ENCODE data around the gene QSOX1. TPM values are rescaled to one million over a fixed set of nuclear protein-coding genes. Genes with fewer than 3 reads are reported as not detected.
A peak's percentile ranks its signal among the peaks of the same experiment; 100 is the strongest.
"Not testable (repeated sequence)": the region's sequence is repeated elsewhere in the genome, so short reads cannot be mapped to it uniquely, and the experiment has no call there.

The QSOX1 gene, protein sequence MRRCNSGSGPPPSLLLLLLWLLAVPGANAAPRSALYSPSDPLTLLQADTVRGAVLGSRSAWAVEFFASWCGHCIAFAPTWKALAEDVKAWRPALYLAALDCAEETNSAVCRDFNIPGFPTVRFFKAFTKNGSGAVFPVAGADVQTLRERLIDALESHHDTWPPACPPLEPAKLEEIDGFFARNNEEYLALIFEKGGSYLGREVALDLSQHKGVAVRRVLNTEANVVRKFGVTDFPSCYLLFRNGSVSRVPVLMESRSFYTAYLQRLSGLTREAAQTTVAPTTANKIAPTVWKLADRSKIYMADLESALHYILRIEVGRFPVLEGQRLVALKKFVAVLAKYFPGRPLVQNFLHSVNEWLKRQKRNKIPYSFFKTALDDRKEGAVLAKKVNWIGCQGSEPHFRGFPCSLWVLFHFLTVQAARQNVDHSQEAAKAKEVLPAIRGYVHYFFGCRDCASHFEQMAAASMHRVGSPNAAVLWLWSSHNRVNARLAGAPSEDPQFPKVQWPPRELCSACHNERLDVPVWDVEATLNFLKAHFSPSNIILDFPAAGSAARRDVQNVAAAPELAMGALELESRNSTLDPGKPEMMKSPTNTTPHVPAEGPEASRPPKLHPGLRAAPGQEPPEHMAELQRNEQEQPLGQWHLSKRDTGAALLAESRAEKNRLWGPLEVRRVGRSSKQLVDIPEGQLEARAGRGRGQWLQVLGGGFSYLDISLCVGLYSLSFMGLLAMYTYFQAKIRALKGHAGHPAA
- 100 to 1,000 TPM; 226 to 328 TPM for total RNA-seq
- long read RNA-seq, full-length matches to known transcripts = 119 of 303 reads
- long read RNA-seq, partial matches to known transcripts = 152 of 303 reads
- long read RNA-seq, other reads (novel, unspliced or antisense) = 32 of 303 reads

GRCh38 chr1:180154325-180155181 is at the start of gene QSOX1:
Gene QSOX1 (plus strand): TSS chr1:180154869. CDS start chr1:180154908, 39 bp downstream.
- ATAC-seq = peak; percentile 94 to 95
- peak; percentile 92 for DNase-seq
- intact Hi-C loops (cut with DNase I) = no loop called here

DNA sequence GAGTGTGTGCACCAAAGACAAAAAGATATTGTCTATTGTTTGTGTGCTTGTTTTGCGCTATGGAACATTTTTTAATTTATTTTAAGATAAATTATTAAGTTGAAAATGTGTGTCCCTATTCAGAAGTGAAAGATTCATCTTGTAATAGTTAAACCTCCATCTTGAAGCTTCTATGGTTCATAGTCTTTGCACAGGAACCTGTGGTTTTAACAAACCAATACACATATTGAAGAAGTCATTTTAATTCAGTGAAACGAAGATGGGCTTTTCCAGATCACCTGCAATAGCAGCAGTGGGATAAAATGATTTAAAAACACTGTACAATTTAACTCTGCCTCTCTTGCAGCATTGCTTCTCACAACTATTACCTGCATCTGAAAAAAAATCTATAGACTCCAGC is 42.6 kb upstream of the QSOX1 start:
- intact Hi-C loops (cut with DNase I) = no loop called here
- DNase-seq (no peak), ATAC-seq (no peak)

GRCh38 chr1:180112984-180113647 is 41.6 kb upstream of the QSOX1 start:
- no peak for DNase-seq
- peak; percentile 37 to 53 for ATAC-seq
- intact Hi-C loops (cut with DNase I) = no loop called here

DNA sequence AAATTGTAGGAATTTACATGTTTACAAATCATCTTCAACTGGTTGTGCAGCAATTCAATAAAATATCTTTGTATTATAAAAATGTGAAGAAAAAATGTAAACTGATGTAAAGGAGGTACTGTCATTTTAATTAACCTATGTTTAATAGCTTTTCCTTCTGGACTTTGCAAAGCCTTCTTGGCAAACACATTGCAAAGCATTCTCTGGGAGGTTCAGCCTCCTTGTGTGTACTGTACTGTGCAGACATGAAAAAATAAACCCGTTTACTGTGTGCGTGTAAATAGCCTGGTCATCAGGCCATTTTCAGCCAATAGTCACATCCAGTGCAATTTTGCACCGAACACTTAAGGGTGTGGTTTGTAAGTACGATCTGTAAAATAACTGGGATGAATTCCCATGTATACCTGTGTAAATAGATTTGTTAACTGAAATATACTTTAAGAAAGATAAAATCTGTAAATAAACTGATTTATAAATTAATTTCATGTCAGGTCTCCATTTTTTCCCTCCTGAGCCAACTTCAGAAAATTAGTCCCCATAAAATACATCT is 40.2 kb upstream of the QSOX1 start:
- intact Hi-C loops (cut with DNase I) = no loop called here
- no peak for DNase-seq
- peak in 1 of 2 donors; percentile 25 for ATAC-seq

DNA sequence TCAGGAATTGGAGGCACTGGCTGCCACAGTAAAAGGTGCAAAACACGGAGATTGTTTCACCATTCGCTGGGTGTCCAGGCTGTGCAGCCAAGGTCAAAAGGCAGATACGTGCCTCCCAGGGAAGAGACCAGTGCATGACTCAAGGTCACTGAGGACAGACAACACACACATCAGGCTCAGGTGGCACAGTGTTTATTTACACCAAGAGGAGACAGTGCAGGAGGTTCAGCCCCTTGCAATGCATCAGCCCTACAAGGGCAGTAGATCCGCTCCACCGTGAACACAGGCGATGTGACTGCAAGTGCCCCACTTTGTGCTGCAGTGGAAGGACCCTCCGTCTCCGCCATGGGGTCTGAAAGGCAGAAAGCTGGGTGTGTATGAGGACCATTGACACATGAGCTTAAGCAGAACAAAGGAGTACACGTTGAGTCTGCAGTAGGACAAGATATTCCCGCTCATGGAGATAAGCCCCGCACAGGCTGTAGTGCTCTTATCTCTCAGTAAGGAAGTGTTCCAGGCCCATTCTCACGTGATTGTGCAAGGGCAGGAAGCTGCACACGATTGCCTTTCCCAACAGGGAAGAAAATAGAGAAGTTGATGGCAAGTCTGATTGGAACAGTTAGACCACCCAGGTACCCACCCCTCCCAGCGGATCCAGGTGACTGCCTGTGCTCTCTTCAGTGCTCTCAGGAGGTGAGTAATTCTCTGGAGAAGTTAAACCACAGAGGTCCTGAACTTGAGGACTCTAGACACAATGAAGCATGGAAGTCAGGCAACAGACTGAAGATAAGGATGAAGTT is 37.5 kb upstream of the QSOX1 start:
- intact Hi-C loops (cut with DNase I) = no loop called here
- ATAC-seq = peak; percentile 73 to 85
- DNase-seq = peak; percentile 58

- intact Hi-C loops (cut with DNase I) = no loop called here
- peak in 1 of 2 donors; percentile 68 for ATAC-seq
- peak; percentile 57 for DNase-seq
These were observed 36.9 kb upstream of the QSOX1 start for GRCh38 chr1:180117764-180118116.

DNA sequence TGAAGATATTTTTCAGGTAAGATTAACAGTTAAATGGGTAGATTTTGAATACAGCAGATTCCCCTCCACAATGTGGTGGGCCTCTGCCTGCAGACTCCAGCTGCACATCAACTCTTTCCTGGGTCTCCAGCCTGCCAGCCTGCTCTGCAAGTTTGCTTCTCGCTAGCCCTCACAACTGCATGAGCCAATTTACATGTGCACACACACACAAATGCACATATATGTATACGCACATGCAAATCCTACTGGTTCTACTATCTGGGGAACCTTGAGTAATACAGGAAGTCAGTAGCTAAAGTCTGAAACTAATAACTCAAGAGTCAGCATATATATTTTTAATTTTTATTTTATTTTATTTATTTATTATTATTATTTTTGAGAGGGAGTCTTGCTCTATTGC is 34.8 kb upstream of the QSOX1 start:
- no peak for ATAC-seq
- intact Hi-C loops (cut with DNase I) = no loop called here
- DNase-seq = no peak

- ATAC-seq = no peak
- intact Hi-C loops (cut with DNase I) = no loop called here
- DNase-seq = no peak
These were observed 31.2 kb upstream of the QSOX1 start for GRCh38 chr1:180123463-180123936.

GRCh38 chr1:180130651-180131050 is 24.0 kb upstream of the QSOX1 start:
- DNase-seq (no peak), ATAC-seq (no peak)
- intact Hi-C loops (cut with DNase I) = no loop called here

DNA sequence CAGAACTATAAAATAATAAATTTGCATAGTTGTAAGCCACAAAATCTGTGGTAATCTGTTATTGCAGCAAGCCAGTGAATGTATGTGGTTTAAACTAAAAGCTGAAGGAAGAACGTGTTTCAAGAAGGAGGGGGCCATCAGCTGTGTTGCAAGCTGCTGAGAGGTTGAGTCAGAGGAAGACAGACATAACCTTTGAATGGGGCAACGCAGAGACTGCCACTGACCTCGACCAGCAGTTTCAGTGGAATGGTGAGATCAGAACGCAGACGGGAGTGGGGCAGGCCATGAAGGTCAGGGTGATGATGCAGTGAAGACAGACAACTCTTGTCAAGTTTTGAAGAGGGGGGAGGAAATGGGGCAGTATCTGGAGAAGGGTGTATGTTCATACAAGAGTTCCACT is 23.2 kb upstream of the QSOX1 start:
- ATAC-seq (peak in 1 of 2 donors; percentile 36), DNase-seq (no peak)
- intact Hi-C loops (cut with DNase I) = no loop called here

- DNase-seq (no peak), ATAC-seq (no peak)
- intact Hi-C loops (cut with DNase I) = no loop called here
These were observed 21.5 kb upstream of the QSOX1 start for GRCh38 chr1:180133193-180133592.

- DNase-seq; intact Hi-C loops (cut with DNase I); ATAC-seq: not testable (repeated sequence)
These were observed 21.0 kb upstream of the QSOX1 start for GRCh38 chr1:180133688-180134087.

GRCh38 chr1:180135535-180135934 is 19.1 kb upstream of the QSOX1 start:
- intact Hi-C loops (cut with DNase I) = no loop called here
- no peak for ATAC-seq
- DNase-seq = no peak

DNA sequence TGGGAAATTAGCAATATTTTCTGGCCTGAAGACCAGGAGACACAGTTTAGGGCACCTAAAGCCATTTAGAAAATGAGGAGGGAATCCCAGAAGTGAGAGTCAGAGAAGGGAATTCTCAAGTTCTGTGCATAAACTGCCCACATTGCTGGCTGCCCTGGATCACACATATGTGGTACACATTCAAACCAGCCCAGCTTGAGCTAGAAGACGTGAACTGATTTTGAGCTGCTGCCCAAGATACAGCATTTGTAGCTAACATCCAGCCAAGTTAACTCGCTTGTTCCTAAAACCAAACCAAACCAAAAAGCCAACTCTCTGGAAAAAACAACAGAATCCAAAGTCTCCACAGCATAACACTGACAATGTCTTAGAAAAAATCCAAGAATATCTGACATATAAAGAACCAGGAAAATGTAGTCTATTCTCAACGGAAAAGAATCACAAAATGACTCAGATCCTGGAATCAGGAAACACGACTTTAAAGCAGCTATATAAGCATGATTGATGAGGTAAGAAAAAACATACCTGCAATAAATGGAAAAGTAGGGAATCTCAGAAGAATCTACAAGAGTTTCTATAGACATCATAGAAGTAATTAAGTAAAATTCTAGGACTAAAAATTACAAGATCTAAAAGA is 18.2 kb upstream of the QSOX1 start:
- DNase-seq = no peak
- ATAC-seq = no peak
- intact Hi-C loops (cut with DNase I) = no loop called here

DNA sequence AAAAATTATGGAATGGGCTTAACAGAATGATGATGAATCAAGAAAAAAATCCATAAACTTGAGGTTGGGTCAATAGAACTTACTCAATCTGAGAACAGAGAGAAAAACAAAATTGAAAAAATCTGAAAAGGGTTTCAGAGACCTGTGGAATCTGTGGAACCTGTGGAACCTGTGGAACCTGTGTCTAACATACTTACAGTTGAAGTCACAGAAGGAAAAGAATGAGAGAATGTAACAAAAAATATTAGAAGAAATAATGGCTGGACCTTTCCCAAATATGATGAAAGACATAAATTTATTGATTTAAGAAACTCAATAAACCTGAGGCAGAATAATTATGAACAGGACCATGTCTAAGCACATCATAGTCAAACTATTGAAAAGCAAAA is 17.7 kb upstream of the QSOX1 start:
- DNase-seq (no peak), ATAC-seq (no peak)
- intact Hi-C loops (cut with DNase I) = no loop called here

GRCh38 chr1:180137776-180138175 is 16.9 kb upstream of the QSOX1 start:
- DNase-seq (no peak), ATAC-seq (no peak)
- intact Hi-C loops (cut with DNase I) = no loop called here

GRCh38 chr1:180141381-180141934 is 13.2 kb upstream of the QSOX1 start:
- ATAC-seq (no peak), DNase-seq (no peak)
- intact Hi-C loops (cut with DNase I) = no loop called here
